Measurements from ENCODE around the gene SRPX.

The SRPX gene, protein sequence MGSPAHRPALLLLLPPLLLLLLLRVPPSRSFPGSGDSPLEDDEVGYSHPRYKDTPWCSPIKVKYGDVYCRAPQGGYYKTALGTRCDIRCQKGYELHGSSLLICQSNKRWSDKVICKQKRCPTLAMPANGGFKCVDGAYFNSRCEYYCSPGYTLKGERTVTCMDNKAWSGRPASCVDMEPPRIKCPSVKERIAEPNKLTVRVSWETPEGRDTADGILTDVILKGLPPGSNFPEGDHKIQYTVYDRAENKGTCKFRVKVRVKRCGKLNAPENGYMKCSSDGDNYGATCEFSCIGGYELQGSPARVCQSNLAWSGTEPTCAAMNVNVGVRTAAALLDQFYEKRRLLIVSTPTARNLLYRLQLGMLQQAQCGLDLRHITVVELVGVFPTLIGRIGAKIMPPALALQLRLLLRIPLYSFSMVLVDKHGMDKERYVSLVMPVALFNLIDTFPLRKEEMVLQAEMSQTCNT

GRCh38 chrX:38220415-38221390 is at the start of gene SRPX:
TSS of gene SRPX (minus strand) at chrX:38220871. CDS start at chrX:38220792, 79 bp downstream.
- no peak for DNase-seq (ENCODE audit: low read depth in 2 of 2)

DNA sequence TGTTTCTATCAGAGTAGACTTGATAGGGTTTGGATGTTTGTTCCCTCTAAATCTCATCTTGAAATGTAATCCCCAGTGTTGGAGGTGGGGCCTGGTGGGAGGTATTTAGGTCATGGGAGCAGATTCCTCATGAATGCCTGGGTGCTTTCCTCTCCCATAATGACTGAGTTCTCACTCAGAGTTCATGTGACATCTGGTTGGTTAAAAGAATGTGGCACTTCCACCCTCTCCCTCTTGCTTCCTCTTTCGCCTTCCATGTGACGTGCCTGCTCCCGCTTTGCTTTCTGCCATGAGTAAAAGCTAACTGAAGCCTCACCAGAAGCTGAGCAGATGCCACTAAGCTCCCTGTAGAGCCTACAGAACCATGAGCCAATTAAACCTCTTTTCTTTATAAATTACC is 47.3 kb upstream of the SRPX start:
- DNase-seq (ENCODE audit: low read depth in 2 of 2) = no peak

GRCh38 chrX:38262715-38263620 is 42.3 kb upstream of the SRPX start:
- DNase-seq (ENCODE audit: low read depth in 2 of 2) = no peak

DNA sequence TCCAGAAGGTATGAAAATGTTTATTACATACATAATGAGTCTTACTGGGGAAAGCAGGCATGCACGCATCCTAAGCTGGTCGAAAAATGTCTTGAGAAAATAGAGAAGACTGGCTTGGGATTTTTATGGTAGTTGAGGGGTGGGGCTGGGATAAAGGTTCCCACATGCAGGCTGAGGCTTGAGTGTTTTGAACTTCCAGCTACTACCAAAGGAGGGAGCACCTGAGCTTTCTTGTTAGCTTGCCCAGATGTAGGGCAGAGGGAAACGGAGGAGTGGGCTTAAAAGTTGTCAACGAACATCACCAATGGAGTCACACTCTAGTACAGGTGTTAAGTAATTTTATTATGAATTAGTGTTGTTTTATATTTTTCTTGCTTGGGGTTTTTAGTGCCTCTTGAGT is 39.6 kb upstream of the SRPX start:
- DNase-seq (ENCODE audit: low read depth in 2 of 2) = no peak

GRCh38 chrX:38256019-38256418 is 35.3 kb upstream of the SRPX start:
- no peak for DNase-seq (ENCODE audit: low read depth in 2 of 2)

- no peak for DNase-seq (ENCODE audit: low read depth in 2 of 2)
These were observed 29.3 kb upstream of the SRPX start for GRCh38 chrX:38249965-38250364.

- no peak for DNase-seq (ENCODE audit: low read depth in 2 of 2)
These were observed 26.4 kb upstream of the SRPX start for GRCh38 chrX:38247051-38247450.

DNA sequence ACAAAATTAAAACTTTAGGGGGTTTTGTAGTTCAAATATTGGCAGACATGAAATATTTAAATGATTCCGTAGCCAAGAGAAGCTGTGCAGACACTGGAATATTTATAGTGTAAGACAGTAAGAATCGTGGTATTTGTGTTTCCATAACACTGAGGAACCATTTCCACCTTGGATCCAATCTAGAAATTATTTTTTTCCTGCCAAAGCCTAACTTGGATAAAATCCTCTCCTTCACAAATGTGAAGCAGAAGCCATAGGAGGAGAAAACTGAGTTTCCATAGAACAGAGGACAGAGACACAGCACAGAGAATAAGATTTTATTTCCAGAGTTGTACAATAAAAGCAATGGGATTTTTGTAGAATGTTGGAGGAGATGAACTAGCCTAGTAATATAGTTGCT is 19.9 kb upstream of the SRPX start:
- DNase-seq (ENCODE audit: low read depth in 2 of 2) = no peak

DNA sequence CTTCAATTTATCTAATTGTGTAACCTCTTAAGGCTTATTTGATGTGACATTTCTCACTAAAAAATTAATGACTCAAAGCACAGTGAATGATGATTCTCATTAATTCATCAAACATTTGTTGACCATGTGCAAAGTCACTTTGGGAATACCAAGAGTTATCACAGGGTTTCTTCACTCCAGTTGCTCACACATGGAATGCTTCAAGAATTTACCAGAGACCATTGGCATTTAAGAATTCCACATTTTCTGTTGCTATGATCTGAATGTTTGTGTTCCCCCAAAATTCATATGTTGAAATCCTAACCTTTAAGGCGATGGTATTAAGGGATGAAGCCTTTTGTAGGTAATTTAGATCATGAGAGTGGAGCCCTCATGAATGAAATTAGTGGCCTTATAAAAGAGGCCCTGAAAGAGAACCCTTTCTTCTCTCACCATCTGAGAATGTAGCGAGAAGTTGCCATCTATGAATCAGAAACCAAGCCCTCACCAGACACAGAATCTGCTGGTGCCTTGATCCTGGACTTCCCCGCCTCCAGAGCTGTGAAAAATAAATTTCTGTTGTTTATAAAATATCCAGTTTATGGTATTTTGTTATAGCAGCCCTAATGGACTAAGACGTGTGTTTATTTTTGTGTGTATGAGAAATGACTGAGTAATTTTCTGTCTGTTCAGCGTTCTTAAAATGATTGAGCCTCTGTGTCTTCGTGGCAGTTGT is 16.4 kb upstream of the SRPX start:
- DNase-seq (ENCODE audit: low read depth in 2 of 2) = no peak

DNA sequence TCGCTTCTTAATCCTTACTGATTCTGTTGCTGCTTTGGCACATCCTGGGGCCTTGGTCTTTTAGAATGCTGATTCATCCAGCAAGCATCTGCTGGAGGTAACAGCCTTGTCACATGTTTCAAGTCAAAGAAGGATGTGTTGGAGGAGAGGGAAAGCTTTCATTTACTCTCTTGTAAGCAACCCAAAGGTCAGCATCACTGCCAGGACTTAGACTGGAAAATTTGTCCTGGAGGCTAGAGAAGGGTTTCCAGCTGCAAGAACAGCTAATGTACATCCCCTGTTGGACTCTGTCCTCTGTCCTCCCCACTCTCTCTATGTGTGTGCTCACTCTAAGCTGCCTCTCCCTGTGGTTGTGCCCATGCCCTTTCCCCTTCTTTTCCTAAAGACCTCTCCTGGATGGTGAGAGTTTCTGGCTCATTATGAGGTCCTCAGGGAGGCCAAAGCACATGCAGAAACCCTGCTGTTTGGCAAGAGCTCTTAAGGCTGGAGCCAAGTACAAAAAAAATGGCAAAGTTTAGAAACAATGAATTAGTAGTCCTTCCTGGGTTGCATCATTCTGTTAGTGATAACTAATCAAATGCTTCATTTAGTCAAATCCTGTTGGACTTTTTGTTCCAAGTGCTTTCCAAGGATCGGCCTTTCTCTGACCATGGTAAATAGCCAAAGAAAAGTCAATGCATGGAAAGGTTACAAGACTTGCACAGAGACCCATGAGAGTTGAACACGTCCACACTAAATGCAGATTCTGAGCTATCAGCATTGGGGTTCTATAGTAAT is 13.4 kb upstream of the SRPX start:
- DNase-seq (ENCODE audit: low read depth in 2 of 2) = no peak

DNA sequence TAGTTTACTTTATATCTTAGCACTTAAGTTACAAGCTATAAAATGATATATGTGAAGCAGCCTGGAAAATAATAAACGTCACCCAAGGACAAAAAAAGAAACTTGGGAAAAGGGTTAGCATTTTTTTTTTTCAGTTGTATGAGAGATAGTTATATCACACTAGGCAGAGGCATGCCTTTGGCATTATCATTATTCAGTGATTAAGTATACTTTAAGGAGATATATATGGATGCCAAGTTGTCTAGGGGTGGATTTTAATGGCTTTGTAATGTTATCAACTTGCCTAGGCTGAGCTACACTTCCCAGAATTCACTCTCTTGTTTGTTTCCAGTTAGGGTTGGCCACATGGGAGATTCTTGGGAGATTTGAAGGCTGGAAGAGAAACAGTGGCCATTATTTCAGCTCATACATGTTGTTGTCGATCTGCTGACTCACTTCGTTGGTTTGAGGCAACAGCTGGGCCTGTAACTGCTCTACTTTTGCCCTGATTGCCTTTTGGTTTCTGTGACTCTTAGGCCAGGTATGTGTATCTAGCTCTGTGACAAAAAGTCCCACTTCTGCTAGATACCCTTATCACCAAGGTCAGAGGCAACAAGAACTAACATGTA is 11.5 kb upstream of the SRPX start:
- no peak for DNase-seq (ENCODE audit: low read depth in 2 of 2)

- no peak for DNase-seq (ENCODE audit: low read depth in 2 of 2)
These were observed 4.4 kb upstream of the SRPX start for GRCh38 chrX:38225093-38225492.

DNA sequence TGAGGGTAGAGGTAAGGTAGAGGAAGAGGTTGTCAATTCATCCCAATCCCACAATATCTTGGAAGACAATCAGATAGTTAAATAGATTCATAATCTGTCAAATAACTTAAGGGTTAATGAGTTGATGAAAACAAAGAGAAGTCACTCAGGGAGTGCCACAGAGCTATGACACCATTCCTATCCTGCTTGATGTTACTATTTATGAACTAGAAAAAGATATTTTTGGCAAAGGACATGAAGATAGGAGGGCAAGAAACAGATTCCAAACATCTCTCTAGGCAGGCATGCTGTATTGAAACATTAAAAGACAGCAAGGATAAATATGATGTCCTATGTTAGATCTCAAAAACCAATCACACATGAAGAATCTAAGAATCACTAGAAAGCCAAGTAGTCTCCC is 3.5 kb upstream of the SRPX start:
- DNase-seq (ENCODE audit: low read depth in 2 of 2) = no peak

GRCh38 chrX:38221391-38221929 is 789 bp upstream of the SRPX start:
- no peak for DNase-seq (ENCODE audit: low read depth in 2 of 2)

- no peak for DNase-seq (ENCODE audit: low read depth in 2 of 2)
These were observed 652 bp downstream of the SRPX start for GRCh38 chrX:38220024-38220414.

GRCh38 chrX:38216642-38217041 is 4.0 kb downstream of the SRPX start:
- DNase-seq (ENCODE audit: low read depth in 2 of 2) = no peak

- no peak for DNase-seq (ENCODE audit: low read depth in 2 of 2)
These were observed 5.8 kb downstream of the SRPX start for GRCh38 chrX:38214551-38215531.

DNA sequence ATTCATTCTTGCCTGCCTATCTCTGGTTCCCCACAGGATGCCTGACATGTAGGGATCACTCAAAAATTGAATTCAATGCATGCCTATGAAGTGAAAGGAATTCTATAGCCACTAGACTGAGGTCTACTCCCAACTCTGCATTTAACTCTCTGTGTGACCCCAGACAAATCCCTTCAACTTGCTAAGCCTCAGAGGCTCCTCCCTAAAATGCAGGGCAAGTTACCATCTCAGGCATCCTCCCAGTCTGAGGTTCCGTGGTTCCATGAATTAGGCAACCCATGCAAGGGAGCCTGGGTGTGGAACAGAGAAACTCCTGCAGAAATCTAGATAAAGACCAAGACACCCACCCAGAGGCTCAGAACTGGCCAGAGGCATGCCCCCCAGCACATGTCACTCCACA is 6.6 kb downstream of the SRPX start:
- DNase-seq (ENCODE audit: low read depth in 2 of 2) = no peak

Data from stimulated activated CD8-positive, alpha-beta memory T cell treated with anti-CD3 and anti-CD28 coated beads, Interleukin-7, amount 100 ng/mL, for 4 hours (primary cell).